Brain microvascular endothelial cell (primary cell): ENCODE results near the gene BRI3BP.

Source experiments
- DNase-seq: peaks from one replicate; pipeline ENCODE4 v3.0.0-alpha.2; 2020
- H3K27ac ChIP-seq: fragments of 250-450 bp; sonication (Bioruptor Pico); 2 replicates; pipeline ENCODE4 v1.5.1; 2020; ENCODE audit warnings: mild to moderate bottlenecking, moderate library complexity
- H3K27me3 ChIP-seq: fragments of 250-450 bp; sonication (Bioruptor Pico); replicated peaks from 2 replicates; pipeline ENCODE4 v1.5.1; 2020; ENCODE audit warnings: mild to moderate bottlenecking
- H3K36me3 ChIP-seq: fragments of 250-450 bp; sonication (Bioruptor Pico); replicated peaks from 2 replicates; pipeline ENCODE4 v1.5.1; 2020; ENCODE audit warnings: mild to moderate bottlenecking
- H3K4me3 ChIP-seq: 2 replicates; pipeline ENCODE4 v1.5.1; 2011; ENCODE audit warnings: low read depth, mild to moderate bottlenecking, control low read depth, low read length, moderate library complexity
- CTCF ChIP-seq: IDR thresholded peaks from 2 replicates; pipeline ENCODE4 v1.5.1; 2011; ENCODE audit warnings: low read depth, mild to moderate bottlenecking, moderate library complexity, low read length, control low read depth, inconsistent platforms; ENCODE audit errors: missing control alignments
- in situ Hi-C: cut with HindIII; loops from 2 replicates; pipeline ENCODE4 v1.10.0; 2017; ENCODE audit warnings: low sequenced_read_pairs, low pct_ligation_motif_present

BRI3BP gene

GRCh38 chr12:125005652-125006051 is 12.2 kb downstream of the BRI3BP start:
- Histone ChIP-seq H3K27me3 (no peaks in the 10 kb centered on the region), H3K36me3 (no peaks in the 10 kb centered on the region), H3K27ac (no peak overlapping the region), H3K4me3 (no peak overlapping the region)
- DNase-seq, result no peak
- in situ Hi-C loops, result no loop called here
- TF ChIP-seq CTCF, result no peak

DNA sequence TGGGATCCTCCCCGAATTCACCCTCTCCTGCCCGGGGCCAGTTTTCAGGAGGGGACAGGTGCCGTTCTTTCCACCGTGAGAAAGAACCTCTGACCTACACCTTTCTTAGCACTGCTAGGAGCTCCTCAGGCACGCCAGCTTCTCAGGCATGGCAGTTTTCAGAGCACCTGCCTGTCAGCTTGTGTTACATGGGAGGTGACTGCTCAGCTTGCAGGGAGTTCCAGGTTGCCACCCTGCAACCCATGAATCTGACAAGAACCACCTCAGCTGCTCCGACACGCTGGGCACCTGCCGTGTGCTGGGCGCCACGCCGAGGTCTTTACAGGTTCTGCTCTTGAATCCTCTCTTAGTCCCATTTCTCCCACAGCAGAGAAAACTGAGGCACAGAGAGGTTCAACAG is 12.9 kb downstream of the BRI3BP start:
- DNase-seq, result no peak
- H3K27me3 ChIP-seq, result no peaks in the 10 kb centered on the region
- H3K36me3 ChIP-seq, result no peaks in the 10 kb centered on the region
- in situ Hi-C loops, result no loop called here
- no peak for TF ChIP-seq CTCF
- H3K4me3 ChIP-seq, result no peak overlapping the region
- H3K27ac ChIP-seq, result no peak overlapping the region

DNA sequence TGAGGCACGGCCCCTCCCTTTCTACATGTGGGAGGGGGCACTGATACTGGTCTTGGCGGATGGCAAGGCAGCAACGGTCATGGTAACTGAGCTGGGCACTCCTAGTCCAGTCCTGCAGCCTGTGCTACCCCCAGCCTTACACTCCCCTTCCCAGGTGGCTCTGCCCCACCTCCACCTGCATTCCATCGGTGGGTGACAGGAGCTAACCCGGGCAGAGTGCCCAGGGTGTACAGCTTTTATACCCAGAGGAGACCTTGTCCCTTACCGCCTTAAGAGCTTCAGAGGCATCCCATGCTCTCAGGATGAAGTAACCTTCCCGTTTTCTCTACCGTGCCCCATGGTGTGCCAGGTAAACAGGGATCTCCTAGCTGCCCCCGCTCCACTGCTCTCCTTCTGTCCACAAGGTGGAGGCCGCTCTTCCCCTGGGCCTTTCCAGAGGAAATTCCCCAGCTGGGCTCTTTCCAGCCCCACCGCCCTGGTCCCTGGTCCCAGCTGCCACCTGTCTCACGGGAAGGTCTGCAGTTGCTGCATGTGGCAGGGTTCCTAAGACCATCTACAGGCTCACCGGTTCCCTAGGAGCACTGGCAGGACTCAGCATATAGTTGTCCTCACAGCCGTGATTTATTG is 20.5 kb downstream of the BRI3BP start:
- DNase-seq, result no peak
- H3K36me3 ChIP-seq, result no peaks in the 10 kb centered on the region
- no peak overlapping the region for H3K27ac ChIP-seq
- no peaks in the 10 kb centered on the region for H3K27me3 ChIP-seq
- TF ChIP-seq CTCF, result no peak
- in situ Hi-C loops, result no loop called here
- H3K4me3 ChIP-seq, result no peak overlapping the region

GRCh38 chr12:125014526-125014925 is 21.1 kb downstream of the BRI3BP start:
- Histone ChIP-seq H3K27me3 (no peaks in the 10 kb centered on the region), H3K4me3 (no peak overlapping the region), H3K27ac (no peak overlapping the region), H3K36me3 (no peaks in the 10 kb centered on the region)
- no peak for DNase-seq
- in situ Hi-C loops, result no loop called here
- no peak for TF ChIP-seq CTCF

- H3K36me3 ChIP-seq, result no peaks in the 10 kb centered on the region
- in situ Hi-C loops, result no loop called here
- H3K27ac ChIP-seq, result no peak overlapping the region
- H3K27me3 ChIP-seq, result no peaks in the 10 kb centered on the region
- no peak for TF ChIP-seq CTCF
- DNase-seq, result no peak
- no peak overlapping the region for H3K4me3 ChIP-seq
Measured at GRCh38 chr12:125015680-125016310, 22.4 kb downstream of the BRI3BP start.

DNA sequence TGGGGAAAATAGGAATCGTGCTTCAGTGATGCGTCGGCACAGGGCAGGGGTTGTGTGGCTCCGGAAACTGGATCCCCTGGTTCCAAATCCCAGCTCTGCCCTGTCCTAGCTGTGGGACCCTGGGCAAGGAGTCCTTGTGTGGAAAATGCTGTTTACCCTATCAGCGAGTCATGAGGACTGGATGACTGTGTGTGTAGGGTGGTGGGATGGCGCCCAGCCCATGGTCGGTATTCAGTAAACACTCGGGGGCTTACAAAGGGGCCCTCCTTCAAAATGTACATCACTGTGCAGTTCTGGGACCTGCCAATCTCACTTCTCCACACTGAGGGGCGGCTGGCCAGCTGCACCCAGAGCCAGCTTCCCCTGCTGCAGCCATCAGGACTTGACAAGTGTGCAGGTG is 24.4 kb downstream of the BRI3BP start:
- no peak for DNase-seq
- H3K36me3 ChIP-seq, result no peaks in the 10 kb centered on the region
- no peak for TF ChIP-seq CTCF
- H3K4me3 ChIP-seq, result no peak overlapping the region
- no peaks in the 10 kb centered on the region for H3K27me3 ChIP-seq
- in situ Hi-C loops, result no loop called here
- no peak overlapping the region for H3K27ac ChIP-seq
